Adrenal gland (tissue), 12 donors: ENCODE results near the gene CTDSP2. TPM values are rescaled to one million over a fixed set of nuclear protein-coding genes. Genes with fewer than 3 reads are reported as not detected.

Experiments
- DNase-seq, 7 donors: peaks; one replicate each; pipeline ENCODE4 v3.0.0-alpha.2; 2019 to 2020
- H3K27ac ChIP-seq, 5 donors: fragments of 200-600 bp; sonication (generic) in 4 of 5; 1 replicate in 3 of 5; 2 replicates in 2 of 5; pipeline versions ENCODE4 v1.5.1 to v1.8.0; 2016 to 2020; ENCODE audit warnings: mild to moderate bottlenecking in 1 of 5
- H3K27me3 ChIP-seq: fragments of 200-600 bp; 2 replicates; pipeline ENCODE4 v1.8.0; 2021
- H3K36me3 ChIP-seq, 2 donors: fragments of 200-600 bp; replicated peaks in 1 of 2; 1 replicate in 1 of 2; 2 replicates in 1 of 2; pipeline versions ENCODE4 v1.5.1 to v1.8.0; 2018 to 2022
- H3K4me1 ChIP-seq, 2 donors: fragments of 200-600 bp; replicated peaks in 1 of 2; 1 replicate in 1 of 2; 2 replicates in 1 of 2; pipeline versions ENCODE4 v1.5.1 to v1.8.0; 2018 to 2021
- H3K4me3 ChIP-seq, 4 donors: fragments of 200-600 bp; sonication (generic) in 3 of 4; one replicate each; pipeline ENCODE4 v1.5.1; 2016 to 2018
- H3K9me3 ChIP-seq, 3 donors: fragments of 200-600 bp; sonication (generic) in 1 of 3; replicated peaks in 1 of 3; 1 replicate in 2 of 3; 2 replicates in 1 of 3; pipeline versions ENCODE4 v1.5.1 to v1.8.0; 2016 to 2021
- CTCF ChIP-seq, 6 experiments: fragments of 450-650 bp in 4 of 6; fragments of 200-600 bp in 2 of 6; sonication (generic) in 1 of 6; IDR thresholded peaks; 1 replicate in 5 of 6; 2 replicates in 1 of 6; pipeline versions ENCODE4 v1.5.1 to v1.8.0; 2016 to 2021; ENCODE audit warnings: antibody characterized with exemption in 6 of 6, mild to moderate bottlenecking in 2 of 6, moderate library complexity in 1 of 6
- POLR2A ChIP-seq, 2 donors: fragments of 450-650 bp; IDR thresholded peaks; one replicate each; pipeline ENCODE4 v1.6.1; 2017; ENCODE audit warnings: antibody characterized with exemption in 2 of 2, mild to moderate bottlenecking in 2 of 2, moderate library complexity in 1 of 2
- WGBS, 4 donors: extraction: QIAGEN DNeasy Blood & Tissue Kit in 2 of 4; methylation state at CpG; one replicate each; pipeline versions ENCODE4 v1.1.5 to v1.1.7; 2013 to 2017; 5-methylcytosine and 5-hydroxymethylcytosine counted together
- intact Hi-C, 2 donors: fragments of 100-400 bp; cut with DNase I; formaldehyde crosslinking; loops; one replicate each; pipeline versions ENCODE4 v1.14.1 to v1.15.0; 2022 to 2023
- polyA plus RNA-seq, 3 donors: library from polyadenylated mRNA; stranded (reverse); fragments of 200-250 nt in 2 of 3; fragments of 350-450 nt in 1 of 3; fragmentation: Illumina TruSeq in 1 of 3; extraction: RNeasy Lipid Tissue Mini Kit (QIAGEN cat#74804) in 1 of 3; gene quantifications; one replicate each; pipeline ENCODE4 v1.2.3, GENCODE V29; 2013 to 2014
- total RNA-seq, 9 donors: library from RNA; depleted of rRNA in 4 of 9; stranded (reverse); fragments of >200 nt in 4 of 9; fragments of 120-200 nt in 1 of 9; fragmentation: NEBNext Ultra II Directional in 1 of 9; extraction: Animal tissue kit (Norgen Biotek cat#: 25700) in 1 of 9; gene quantifications; one replicate each; pipeline versions ENCODE4 v1.1.0 to v1.2.4, GENCODE V29; 2013 to 2023
- donor health status: healthy with polysubstance abuse.
- donor health status: Bipolar disorder and iron deficiency.
- donor health status: DM: yes; HTN: yes; CAD: no.
- donor health status: DM: no; HTN: no; CAD: no.
- donor health status: DM: no; HTN: no; CAD: no.
- donor health status: DM: yes; HTN: yes; CAD: no.

The CTDSP2 gene
- total and polyA plus RNA-seq, 12 donors, result 42.9 to 275 (median 192) TPM

GRCh38 chr12:57868851-57869268, 22.3 kb upstream of the CTDSP2 start:
- Histone ChIP-seq H3K4me3 (no peak overlapping the region), H3K27me3 (no peaks in the 10 kb centered on the region), H3K9me3 (no peaks in the 10 kb centered on the region), H3K36me3 (no peaks in the 10 kb centered on the region), H3K27ac (peak overlapping the region in 1 of 5 donors; percentile 33), H3K4me1 (peaks cover 7 to 17% of the 10 kb centered on the region in 2 donors)
- WGBS, 4 donors, result 81 to 91% (median 86%) methylated on average over 4 to 11 of the region's 11 CpGs
- intact Hi-C loops, result no loop called here
- no peak for TF ChIP-seq CTCF (IDR thresholded peaks at IDR 0.05)
- no peak for TF ChIP-seq POLR2A (IDR thresholded peaks at IDR 0.05)
- DNase-seq, result peak in 1 of 7 donors; percentile 68

GRCh38 chr12:57868221-57868620, 21.7 kb upstream of the CTDSP2 start:
- H3K27me3 ChIP-seq, result no peaks in the 10 kb centered on the region
- peaks cover 7 to 17% of the 10 kb centered on the region in 2 donors for H3K4me1 ChIP-seq
- no peak for TF ChIP-seq POLR2A (IDR thresholded peaks at IDR 0.05)
- no peak for TF ChIP-seq CTCF (IDR thresholded peaks at IDR 0.05)
- H3K9me3 ChIP-seq, result no peaks in the 10 kb centered on the region
- 81 to 91% (median 83%) methylated on average over 3 of the region's 3 CpGs for WGBS, 4 donors
- H3K4me3 ChIP-seq, result no peak overlapping the region
- no peaks in the 10 kb centered on the region for H3K36me3 ChIP-seq
- no peak overlapping the region for H3K27ac ChIP-seq
- DNase-seq, result no peak
- intact Hi-C loops, result no loop called here

- Histone ChIP-seq H3K4me3 (no peak overlapping the region), H3K36me3 (no peaks in the 10 kb centered on the region), H3K9me3 (no peaks in the 10 kb centered on the region), H3K4me1 (peaks cover 13 to 17% of the 10 kb centered on the region in 2 donors), H3K27ac (peak overlapping the region in 3 of 5 donors; percentile 20 to 97 (median 93)), H3K27me3 (no peaks in the 10 kb centered on the region)
- no peak for DNase-seq
- intact Hi-C loops, result no loop called here
- WGBS, 4 donors, result 75 to 82% (median 78%) methylated on average over 3 of the region's 3 CpGs
- TF ChIP-seq CTCF (IDR thresholded peaks at IDR 0.05) (no peak), POLR2A (IDR thresholded peaks at IDR 0.05) (no peak)
These were observed 19.9 kb upstream of the CTDSP2 start for GRCh38 chr12:57866308-57867019.

- WGBS, 4 donors, result 1 to 9% (median 2%) methylated on average over 7 to 63 of the region's 63 CpGs
- H3K4me1 ChIP-seq, result peaks cover 13 to 17% of the 10 kb centered on the region in 2 donors
- no peaks in the 10 kb centered on the region for H3K36me3 ChIP-seq
- H3K9me3 ChIP-seq, result no peaks in the 10 kb centered on the region
- H3K27ac ChIP-seq, result peak overlapping the region; percentile 91 to 97 (median 93)
- no peaks in the 10 kb centered on the region for H3K27me3 ChIP-seq
- intact Hi-C loops, result no loop called here
- TF ChIP-seq POLR2A (IDR thresholded peaks at IDR 0.05) (peak; percentile 50 to 90), CTCF (IDR thresholded peaks at IDR 0.05) (peak in 2 of 6 experiments; percentile 10 to 18)
- DNase-seq, result peak; percentile 67 to 87 (median 83)
- peak overlapping the region in 3 of 4 donors; percentile 39 to 57 (median 45) for H3K4me3 ChIP-seq
These were observed 18.7 kb upstream of the CTDSP2 start for GRCh38 chr12:57865084-57865751.
